ENCODE results near the gene C17orf100.

Gene C17orf100

GRCh38 chr17:6670571-6670970 is 19.0 kb downstream of the C17orf100 start:
- Histone ChIP-seq H3K4me1 (ENCODE audit: control insufficient read depth, insufficient read depth, low read length) (no peaks in the 10 kb centered on the region), H3K27ac (ENCODE audit: low read depth, low read length) (no peak overlapping the region), H3K9me3 (ENCODE audit: control insufficient read depth, insufficient read depth, low read length) (no peaks in the 10 kb centered on the region), H3K4me3 (ENCODE audit: low read depth, low read length) (no peak overlapping the region), H3K27me3 (ENCODE audit: control insufficient read depth, insufficient read depth, low read length) (peaks cover under 1% of the 10 kb centered on the region; the same call in 1 of the 2 replicates), H3K9ac (ENCODE audit: low read depth, low read length) (no peak overlapping the region), H3K36me3 (ENCODE audit: control insufficient read depth, insufficient read depth, low read length) (no peaks in the 10 kb centered on the region)

- Histone ChIP-seq H3K9ac (ENCODE audit: low read depth, low read length) (no peak overlapping the region), H3K9me3 (ENCODE audit: control insufficient read depth, insufficient read depth, low read length) (no peaks in the 10 kb centered on the region), H3K4me3 (ENCODE audit: low read depth, low read length) (no peak overlapping the region), H3K36me3 (ENCODE audit: control insufficient read depth, insufficient read depth, low read length) (no peaks in the 10 kb centered on the region), H3K27ac (ENCODE audit: low read depth, low read length) (no peak overlapping the region), H3K4me1 (ENCODE audit: control insufficient read depth, insufficient read depth, low read length) (no peaks in the 10 kb centered on the region), H3K27me3 (ENCODE audit: control insufficient read depth, insufficient read depth, low read length) (no peaks in the 10 kb centered on the region)
These were observed 19.4 kb downstream of the C17orf100 start for GRCh38 chr17:6670999-6671398.

- no peak overlapping the region for H3K27ac ChIP-seq (ENCODE audit: low read depth, low read length)
- no peaks in the 10 kb centered on the region for H3K27me3 ChIP-seq (ENCODE audit: control insufficient read depth, insufficient read depth, low read length)
- no peaks in the 10 kb centered on the region for H3K9me3 ChIP-seq (ENCODE audit: control insufficient read depth, insufficient read depth, low read length)
- no peaks in the 10 kb centered on the region for H3K36me3 ChIP-seq (ENCODE audit: control insufficient read depth, insufficient read depth, low read length)
- H3K4me1 ChIP-seq (ENCODE audit: control insufficient read depth, insufficient read depth, low read length), result no peaks in the 10 kb centered on the region
- no peak overlapping the region for H3K9ac ChIP-seq (ENCODE audit: low read depth, low read length)
- no peak overlapping the region for H3K4me3 ChIP-seq (ENCODE audit: low read depth, low read length)
These were observed 19.9 kb downstream of the C17orf100 start for GRCh38 chr17:6671431-6671830.

- Histone ChIP-seq H3K4me3 (ENCODE audit: low read depth, low read length) (no peak overlapping the region), H3K36me3 (ENCODE audit: control insufficient read depth, insufficient read depth, low read length) (no peaks in the 10 kb centered on the region), H3K27me3 (ENCODE audit: control insufficient read depth, insufficient read depth, low read length) (no peaks in the 10 kb centered on the region), H3K9me3 (ENCODE audit: control insufficient read depth, insufficient read depth, low read length) (no peaks in the 10 kb centered on the region), H3K4me1 (ENCODE audit: control insufficient read depth, insufficient read depth, low read length) (no peaks in the 10 kb centered on the region), H3K9ac (ENCODE audit: low read depth, low read length) (no peak overlapping the region), H3K27ac (ENCODE audit: low read depth, low read length) (no peak overlapping the region)
These were observed 23.0 kb downstream of the C17orf100 start for GRCh38 chr17:6674586-6674985.

GRCh38 chr17:6675201-6675825 is 23.8 kb downstream of the C17orf100 start:
- H3K9me3 ChIP-seq (ENCODE audit: control insufficient read depth, insufficient read depth, low read length), result no peaks in the 10 kb centered on the region
- H3K36me3 ChIP-seq (ENCODE audit: control insufficient read depth, insufficient read depth, low read length), result no peaks in the 10 kb centered on the region
- H3K27me3 ChIP-seq (ENCODE audit: control insufficient read depth, insufficient read depth, low read length), result no peaks in the 10 kb centered on the region
- H3K4me3 ChIP-seq (ENCODE audit: low read depth, low read length), result no peak overlapping the region
- H3K9ac ChIP-seq (ENCODE audit: low read depth, low read length), result no peak overlapping the region
- no peaks in the 10 kb centered on the region for H3K4me1 ChIP-seq (ENCODE audit: control insufficient read depth, insufficient read depth, low read length)
- no peak overlapping the region for H3K27ac ChIP-seq (ENCODE audit: low read depth, low read length)

GRCh38 chr17:6676802-6677157 is 25.2 kb downstream of the C17orf100 start:
- no peak overlapping the region for H3K4me3 ChIP-seq (ENCODE audit: low read depth, low read length)
- no peaks in the 10 kb centered on the region for H3K9me3 ChIP-seq (ENCODE audit: control insufficient read depth, insufficient read depth, low read length)
- no peak overlapping the region for H3K9ac ChIP-seq (ENCODE audit: low read depth, low read length)
- no peaks in the 10 kb centered on the region for H3K4me1 ChIP-seq (ENCODE audit: control insufficient read depth, insufficient read depth, low read length)
- no peaks in the 10 kb centered on the region for H3K36me3 ChIP-seq (ENCODE audit: control insufficient read depth, insufficient read depth, low read length)
- no peak overlapping the region for H3K27ac ChIP-seq (ENCODE audit: low read depth, low read length)
- H3K27me3 ChIP-seq (ENCODE audit: control insufficient read depth, insufficient read depth, low read length), result no peaks in the 10 kb centered on the region

GRCh38 chr17:6677158-6677831 is 25.7 kb downstream of the C17orf100 start:
- Histone ChIP-seq H3K4me3 (ENCODE audit: low read depth, low read length) (no peak overlapping the region), H3K9me3 (ENCODE audit: control insufficient read depth, insufficient read depth, low read length) (no peaks in the 10 kb centered on the region), H3K36me3 (ENCODE audit: control insufficient read depth, insufficient read depth, low read length) (no peaks in the 10 kb centered on the region), H3K27me3 (ENCODE audit: control insufficient read depth, insufficient read depth, low read length) (no peaks in the 10 kb centered on the region), H3K9ac (ENCODE audit: low read depth, low read length) (no peak overlapping the region), H3K4me1 (ENCODE audit: control insufficient read depth, insufficient read depth, low read length) (no peaks in the 10 kb centered on the region), H3K27ac (ENCODE audit: low read depth, low read length) (no peak overlapping the region)

- no peaks in the 10 kb centered on the region for H3K36me3 ChIP-seq (ENCODE audit: control insufficient read depth, insufficient read depth, low read length)
These were observed 26.4 kb downstream of the C17orf100 start for GRCh38 chr17:6677946-6678345.

GRCh38 chr17:6679241-6679640 is 27.7 kb downstream of the C17orf100 start:
- Histone ChIP-seq H3K9ac (ENCODE audit: low read depth, low read length) (no peak overlapping the region), H3K36me3 (ENCODE audit: control insufficient read depth, insufficient read depth, low read length) (no peaks in the 10 kb centered on the region), H3K4me3 (ENCODE audit: low read depth, low read length) (no peak overlapping the region), H3K27me3 (ENCODE audit: control insufficient read depth, insufficient read depth, low read length) (no peaks in the 10 kb centered on the region), H3K27ac (ENCODE audit: low read depth, low read length) (no peak overlapping the region), H3K4me1 (ENCODE audit: control insufficient read depth, insufficient read depth, low read length) (no peaks in the 10 kb centered on the region), H3K9me3 (ENCODE audit: control insufficient read depth, insufficient read depth, low read length) (no peaks in the 10 kb centered on the region)

More at GRCh38 chr17:6677946-6678345, 26.4 kb downstream of the C17orf100 start:
- H3K27ac ChIP-seq (ENCODE audit: low read depth, low read length), result no peak overlapping the region
- H3K4me3 ChIP-seq (ENCODE audit: low read depth, low read length), result no peak overlapping the region
- H3K27me3 ChIP-seq (ENCODE audit: control insufficient read depth, insufficient read depth, low read length), result no peaks in the 10 kb centered on the region
- no peaks in the 10 kb centered on the region for H3K4me1 ChIP-seq (ENCODE audit: control insufficient read depth, insufficient read depth, low read length)
- H3K9me3 ChIP-seq (ENCODE audit: control insufficient read depth, insufficient read depth, low read length), result no peaks in the 10 kb centered on the region
- no peak overlapping the region for H3K9ac ChIP-seq (ENCODE audit: low read depth, low read length)

- Histone ChIP-seq H3K36me3 (ENCODE audit: control insufficient read depth, insufficient read depth, low read length) (no peaks in the 10 kb centered on the region), H3K4me3 (ENCODE audit: low read depth, low read length) (no peak overlapping the region), H3K9ac (ENCODE audit: low read depth, low read length) (no peak overlapping the region), H3K27ac (ENCODE audit: low read depth, low read length) (no peak overlapping the region), H3K27me3 (ENCODE audit: control insufficient read depth, insufficient read depth, low read length) (no peaks in the 10 kb centered on the region), H3K9me3 (ENCODE audit: control insufficient read depth, insufficient read depth, low read length) (no peaks in the 10 kb centered on the region), H3K4me1 (ENCODE audit: control insufficient read depth, insufficient read depth, low read length) (no peaks in the 10 kb centered on the region)
These were observed 29.6 kb downstream of the C17orf100 start for GRCh38 chr17:6681176-6681575.

- Histone ChIP-seq H3K27ac (ENCODE audit: low read depth, low read length) (no peak overlapping the region), H3K4me3 (ENCODE audit: low read depth, low read length) (no peak overlapping the region), H3K36me3 (ENCODE audit: control insufficient read depth, insufficient read depth, low read length) (no peaks in the 10 kb centered on the region), H3K27me3 (ENCODE audit: control insufficient read depth, insufficient read depth, low read length) (no peaks in the 10 kb centered on the region), H3K9ac (ENCODE audit: low read depth, low read length) (no peak overlapping the region), H3K4me1 (ENCODE audit: control insufficient read depth, insufficient read depth, low read length) (no peaks in the 10 kb centered on the region), H3K9me3 (ENCODE audit: control insufficient read depth, insufficient read depth, low read length) (no peaks in the 10 kb centered on the region)
These were observed 30.1 kb downstream of the C17orf100 start for GRCh38 chr17:6681671-6682070.

Data from HUES48 (cell line).